Stimulated activated CD4-positive, alpha-beta T cell treated with anti-CD3 and anti-CD28 coated beads, TNF-alpha, amount 100 ng/mL, for 1 hour (primary cell): ENCODE data around the gene PHLDB2.
"Not testable (repeated sequence)": the region's sequence is repeated elsewhere in the genome, so short reads cannot be mapped to it uniquely, and the experiment has no call there.

Experiments used
- DNase-seq, 3 donors: peaks; one replicate each; pipeline ENCODE4 v3.0.0-alpha.2; 2020; ENCODE audit warnings: low read depth in 3 of 3, low spot score in 1 of 3

Gene PHLDB2

GRCh38 chr3:111859061-111859973 is at the start of gene PHLDB2:
PHLDB2 (plus strand) TSS chr3:111859265; CDS start chr3:111884078, 24,813 bp downstream.
- DNase-seq = peak in 2 of 3 donors; percentile 16 to 19

DNA sequence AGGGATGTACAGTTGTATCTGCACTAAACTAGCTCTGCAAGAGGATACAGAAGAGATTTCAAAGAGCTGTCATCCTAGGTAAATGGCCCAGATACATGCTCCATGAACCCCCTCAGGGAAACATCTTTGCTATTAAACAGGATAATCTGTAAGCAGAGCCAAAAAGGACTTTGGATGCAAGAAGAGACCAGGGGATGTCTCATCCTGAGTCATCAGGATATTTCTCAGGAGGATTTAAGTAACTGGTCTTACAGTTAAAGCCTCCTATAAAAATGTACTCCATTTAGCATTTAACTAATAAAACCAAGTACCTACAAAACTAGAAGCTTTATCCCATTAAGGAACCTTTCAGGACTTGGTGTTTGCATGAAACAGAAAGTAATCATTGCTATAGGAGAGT is 48.2 kb upstream of the PHLDB2 start:
- DNase-seq = no peak

GRCh38 chr3:111811811-111812210 is 47.3 kb upstream of the PHLDB2 start:
- no peak for DNase-seq

- DNase-seq = no peak
Observed at GRCh38 chr3:111812701-111813100, 46.4 kb upstream of the PHLDB2 start.

- DNase-seq = no peak
Observed at GRCh38 chr3:111813441-111813840, 45.6 kb upstream of the PHLDB2 start.

DNA sequence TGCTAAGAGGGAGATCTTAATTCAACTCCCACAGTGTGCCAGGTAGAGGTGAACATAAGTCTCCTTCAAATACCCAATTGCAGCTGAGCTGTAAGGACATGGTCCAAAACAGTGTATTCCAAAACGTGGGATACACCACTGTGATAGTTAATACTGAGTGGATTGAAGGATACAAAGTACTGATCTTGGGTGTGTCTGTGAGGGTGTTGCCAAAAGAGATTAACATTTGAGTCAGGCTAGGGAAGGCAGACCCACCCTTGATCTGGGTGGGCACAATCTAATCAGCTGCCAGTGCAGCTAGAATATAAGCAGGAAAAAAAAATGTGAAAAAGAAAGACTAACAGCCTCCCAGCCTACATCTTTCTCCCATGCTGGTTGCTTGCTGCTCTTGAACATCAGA is 45.1 kb upstream of the PHLDB2 start:
- no peak for DNase-seq

- not testable (repeated sequence) for DNase-seq
Observed at GRCh38 chr3:111816771-111817170, 42.3 kb upstream of the PHLDB2 start.

- no peak for DNase-seq
Observed at GRCh38 chr3:111819927-111820326, 39.1 kb upstream of the PHLDB2 start.

DNA sequence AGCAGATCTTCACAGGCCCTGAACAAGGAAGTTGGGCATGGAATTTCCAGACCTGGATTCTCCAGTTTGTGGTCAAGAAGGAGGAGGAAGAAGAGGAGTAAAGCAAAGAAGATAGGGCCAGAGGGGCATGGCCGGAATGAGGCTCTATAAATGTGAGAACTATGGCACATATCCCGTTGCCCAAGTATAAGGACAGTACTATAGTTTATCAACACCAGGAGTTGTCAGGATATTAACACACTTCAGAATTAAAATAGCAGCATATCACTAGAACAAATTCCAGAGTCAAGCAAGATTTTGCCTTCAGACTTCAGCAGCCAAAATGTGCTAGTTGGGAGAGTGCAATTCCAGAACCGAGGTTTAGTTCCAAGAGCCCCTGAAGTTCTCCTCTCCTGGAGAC is 38.4 kb upstream of the PHLDB2 start:
- DNase-seq = no peak

DNA sequence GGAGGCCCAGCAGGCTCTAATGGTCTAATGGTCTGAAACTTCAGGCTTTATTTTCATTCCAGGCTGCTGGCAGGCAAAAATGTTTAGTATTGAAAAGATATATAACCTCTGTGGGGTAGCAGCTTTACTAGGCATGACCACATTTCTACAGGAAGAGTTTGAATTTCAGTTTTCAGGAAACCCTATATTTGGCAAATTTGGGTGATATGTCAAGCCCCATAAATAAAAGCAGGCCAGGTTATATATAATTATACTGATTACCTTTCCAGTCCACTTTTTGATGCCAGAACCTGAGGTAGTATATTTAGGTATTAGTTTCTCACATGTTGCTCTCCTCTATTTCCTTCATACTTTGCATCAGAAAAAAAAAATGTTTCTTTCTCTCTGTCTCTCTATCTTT is 37.2 kb upstream of the PHLDB2 start:
- no peak for DNase-seq

- DNase-seq = no peak
Observed at GRCh38 chr3:111822804-111823203, 36.3 kb upstream of the PHLDB2 start.

- DNase-seq = no peak
Observed at GRCh38 chr3:111823341-111823855, 35.7 kb upstream of the PHLDB2 start.

DNA sequence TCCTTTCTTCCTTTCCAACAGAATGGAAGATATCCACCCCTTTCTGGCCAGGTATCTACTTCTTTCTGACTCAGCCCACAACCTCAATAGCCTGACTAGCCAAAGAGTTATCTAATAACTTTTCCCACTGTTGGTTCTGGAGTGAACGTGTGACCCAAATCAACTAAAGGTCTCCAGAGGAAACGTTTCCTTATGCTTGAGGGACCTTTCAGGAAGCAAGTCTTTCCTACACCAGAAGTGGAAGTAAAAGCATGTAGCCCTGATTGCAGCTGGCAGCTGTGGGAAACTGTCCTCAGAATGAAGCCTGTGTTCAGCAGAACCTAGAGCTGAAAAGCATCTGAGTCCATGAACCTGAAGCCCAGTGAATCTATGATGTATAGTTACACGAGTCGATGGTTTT is 34.7 kb upstream of the PHLDB2 start:
- DNase-seq = no peak

DNA sequence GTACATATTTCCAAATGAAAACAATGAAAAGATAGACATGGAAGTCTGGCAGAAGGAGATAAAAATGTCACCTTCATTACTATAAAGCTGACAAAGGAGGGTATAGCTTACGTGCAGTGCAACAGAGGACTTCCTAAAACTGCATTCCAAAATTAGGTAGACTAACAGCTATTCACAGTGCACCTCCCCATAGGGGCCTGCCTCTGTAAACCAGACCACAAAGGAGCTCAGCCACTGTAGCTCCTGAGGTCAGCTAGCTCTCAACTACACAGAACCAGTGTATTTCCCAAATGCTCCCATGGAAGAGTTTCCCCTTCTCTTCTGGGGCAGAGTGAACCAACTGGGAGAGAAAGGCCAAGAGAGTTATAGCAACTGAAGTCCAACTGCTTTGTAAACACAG is 31.2 kb upstream of the PHLDB2 start:
- DNase-seq = no peak

- no peak for DNase-seq
Observed at GRCh38 chr3:111828530-111828929, 30.5 kb upstream of the PHLDB2 start.

DNA sequence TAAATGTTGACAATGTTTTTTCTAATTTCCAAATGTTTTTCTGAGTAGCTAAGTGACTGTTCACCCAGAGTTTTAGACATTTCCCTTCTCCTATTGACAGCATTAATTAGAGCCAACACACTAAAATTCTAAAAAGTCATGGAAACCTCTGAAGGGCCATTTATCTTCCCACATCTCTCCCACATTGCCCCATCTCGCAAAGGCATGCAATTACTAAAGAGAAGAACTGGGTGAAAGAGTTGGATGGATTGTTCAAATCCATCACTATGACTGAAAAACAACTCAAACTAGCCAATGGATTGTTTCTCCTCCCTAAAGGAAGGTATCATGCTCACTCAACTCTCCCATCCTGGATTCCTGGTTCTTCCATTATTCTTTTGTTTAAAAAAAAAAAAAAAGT is 30.0 kb upstream of the PHLDB2 start:
- DNase-seq = no peak

DNA sequence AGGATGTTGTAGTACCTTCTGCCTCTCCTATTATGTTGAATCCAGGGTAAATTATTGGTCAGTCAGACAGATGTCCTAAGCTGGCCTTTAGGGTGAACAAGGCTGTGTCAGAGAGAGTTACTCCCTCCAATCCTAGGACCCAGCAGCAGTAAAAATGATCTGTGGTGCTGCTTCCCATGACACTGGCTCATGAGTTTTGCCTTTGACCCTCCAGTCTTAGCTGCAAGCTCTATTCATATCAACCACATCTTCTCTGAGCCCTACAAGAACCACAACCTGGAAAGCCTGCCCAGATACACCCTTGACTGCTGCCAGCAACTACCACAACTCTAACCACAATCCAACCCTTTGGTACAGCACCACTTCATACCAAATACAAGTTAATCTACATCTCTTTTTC is 27.2 kb upstream of the PHLDB2 start:
- DNase-seq = no peak

DNA sequence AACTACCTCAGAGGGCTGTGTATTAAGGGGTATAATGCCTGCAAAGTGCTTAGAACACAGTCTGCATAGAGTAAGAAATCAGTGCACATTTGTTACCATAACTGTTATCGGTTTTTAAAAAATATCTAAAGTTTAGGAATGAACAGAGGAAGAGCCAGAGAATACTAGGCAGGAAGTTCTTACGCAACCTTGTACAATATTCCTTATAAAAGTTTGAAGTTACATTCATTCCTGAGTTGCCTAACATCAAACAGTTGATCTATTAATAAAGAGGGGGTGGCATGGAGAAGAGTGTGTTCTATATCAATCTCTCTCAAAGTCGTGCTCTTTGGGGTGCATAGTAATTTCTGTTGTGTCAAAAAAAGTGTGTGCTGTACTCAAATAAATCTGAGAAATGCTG is 22.0 kb upstream of the PHLDB2 start:
- DNase-seq = no peak

- DNase-seq = no peak
Observed at GRCh38 chr3:111838133-111838532, 20.9 kb upstream of the PHLDB2 start.

- no peak for DNase-seq
Observed at GRCh38 chr3:111846039-111846438, 13.0 kb upstream of the PHLDB2 start.

- no peak for DNase-seq
Observed at GRCh38 chr3:111846717-111847116, 12.3 kb upstream of the PHLDB2 start.

- no peak for DNase-seq
Observed at GRCh38 chr3:111848283-111848682, 10.8 kb upstream of the PHLDB2 start.

DNA sequence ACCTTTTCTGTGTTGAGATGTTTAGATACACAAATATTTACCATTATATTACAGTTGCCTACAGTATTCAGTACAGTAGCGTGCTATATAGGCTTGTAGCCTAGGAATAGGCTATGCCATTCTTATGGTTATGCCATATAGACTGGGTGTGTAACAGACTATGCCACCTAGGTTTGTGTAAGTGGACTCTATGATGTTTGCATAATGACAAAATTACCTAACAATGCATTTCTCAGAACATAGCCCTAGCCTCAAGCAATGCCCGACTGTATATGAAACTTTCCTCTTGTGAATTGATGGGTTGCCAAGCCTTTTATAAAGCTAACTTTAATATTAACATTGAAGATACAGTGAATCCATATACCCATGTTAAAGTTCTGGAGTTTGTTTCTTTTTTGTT is 10.3 kb upstream of the PHLDB2 start:
- no peak for DNase-seq
